ENCODE data around the gene ASB7. TPM values are rescaled to one million over a fixed set of nuclear protein-coding genes. Genes with fewer than 3 reads are reported as not detected.

Gene ASB7
- total and polyA plus RNA-seq, 7 donors = 2.3 to 6.9 (median 5.4) TPM

DNA sequence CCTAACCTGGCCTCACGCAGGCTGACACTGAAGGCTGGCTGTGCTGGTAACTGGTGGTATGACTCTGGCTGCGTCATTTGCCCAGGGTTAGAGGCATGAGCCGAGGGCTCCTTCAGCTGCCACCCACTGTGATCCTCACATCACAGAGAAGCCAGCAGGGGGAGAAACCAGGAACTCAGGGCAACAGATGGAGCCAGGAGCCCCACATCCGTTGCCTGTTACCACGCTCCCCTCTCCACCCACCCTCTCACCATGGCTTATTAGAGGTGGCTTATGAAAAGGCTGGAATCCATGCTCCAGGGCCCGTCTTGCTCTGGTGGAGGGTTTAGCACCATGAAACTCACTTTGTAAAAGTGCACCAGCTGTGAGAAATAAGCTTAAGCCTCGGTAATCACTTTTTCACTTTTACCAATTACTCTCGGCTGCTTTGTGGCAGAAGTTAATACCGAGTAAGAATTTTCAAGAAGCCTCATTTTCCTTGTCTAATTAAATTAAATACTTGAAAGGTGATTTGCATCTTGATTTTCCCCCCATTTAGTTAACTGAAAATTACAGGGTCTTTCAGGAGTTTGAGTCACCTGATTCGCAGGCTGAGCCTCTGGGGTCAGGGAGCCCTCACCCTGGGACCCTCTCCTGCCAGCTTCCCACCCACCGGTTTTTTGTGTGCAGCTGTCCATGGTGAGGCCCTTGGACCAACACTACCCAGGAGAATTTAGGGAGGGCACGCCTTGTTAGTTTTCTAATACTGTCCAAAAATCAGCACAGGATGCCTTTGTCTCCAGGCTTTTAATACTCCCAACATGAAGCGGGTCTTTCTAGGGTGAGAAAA, 60.9 kb downstream of the ASB7 start:
- H3K36me3 ChIP-seq (ENCODE audit: insufficient read depth in 1 of 2, low read depth in 1 of 2) = no peaks in the 10 kb centered on the region
- no peak overlapping the region for H3K27ac ChIP-seq
- TF ChIP-seq, protein P1, sequence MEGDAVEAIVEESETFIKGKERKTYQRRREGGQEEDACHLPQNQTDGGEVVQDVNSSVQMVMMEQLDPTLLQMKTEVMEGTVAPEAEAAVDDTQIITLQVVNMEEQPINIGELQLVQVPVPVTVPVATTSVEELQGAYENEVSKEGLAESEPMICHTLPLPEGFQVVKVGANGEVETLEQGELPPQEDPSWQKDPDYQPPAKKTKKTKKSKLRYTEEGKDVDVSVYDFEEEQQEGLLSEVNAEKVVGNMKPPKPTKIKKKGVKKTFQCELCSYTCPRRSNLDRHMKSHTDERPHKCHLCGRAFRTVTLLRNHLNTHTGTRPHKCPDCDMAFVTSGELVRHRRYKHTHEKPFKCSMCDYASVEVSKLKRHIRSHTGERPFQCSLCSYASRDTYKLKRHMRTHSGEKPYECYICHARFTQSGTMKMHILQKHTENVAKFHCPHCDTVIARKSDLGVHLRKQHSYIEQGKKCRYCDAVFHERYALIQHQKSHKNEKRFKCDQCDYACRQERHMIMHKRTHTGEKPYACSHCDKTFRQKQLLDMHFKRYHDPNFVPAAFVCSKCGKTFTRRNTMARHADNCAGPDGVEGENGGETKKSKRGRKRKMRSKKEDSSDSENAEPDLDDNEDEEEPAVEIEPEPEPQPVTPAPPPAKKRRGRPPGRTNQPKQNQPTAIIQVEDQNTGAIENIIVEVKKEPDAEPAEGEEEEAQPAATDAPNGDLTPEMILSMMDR (IDR thresholded peaks at IDR 0.05) = no peak
- intact Hi-C loops (cut with DNase I) = no loop called here
- H3K4me3 ChIP-seq = no peak overlapping the region
- H3K27me3 ChIP-seq (ENCODE audit: insufficient read depth in 3 of 3, low read length in 2 of 3) = peaks cover 0 to 16% (median 5%) of the 10 kb centered on the region in 3 donors
- peak in 2 of 4 donors; percentile 22 to 25 for ATAC-seq
- H3K9me3 ChIP-seq = no peaks in the 10 kb centered on the region
- no peak for DNase-seq
- H3K4me1 ChIP-seq = no peaks in the 10 kb centered on the region
- 38 to 42% (median 41%) methylated on average over 13 of the region's 13 CpGs for WGBS, 3 donors

DNA sequence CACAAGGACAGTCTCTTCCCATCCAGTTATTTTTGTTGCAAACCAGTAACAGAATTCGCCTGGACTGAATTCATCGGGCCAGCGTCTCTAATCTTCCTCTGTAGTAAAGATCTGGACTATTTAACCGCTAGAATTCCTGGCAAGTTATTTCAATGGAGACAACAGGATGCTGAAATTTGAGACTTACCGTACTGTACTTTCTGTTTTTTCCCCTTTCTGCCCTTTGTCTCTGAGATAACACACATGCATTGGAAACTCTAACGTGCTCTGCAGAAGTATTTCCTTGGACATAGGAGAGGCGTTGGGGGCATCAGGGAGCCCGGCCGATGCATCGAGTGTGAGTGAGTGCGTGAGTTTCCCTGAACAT, 61.5 kb downstream of the ASB7 start:
- TF ChIP-seq, protein P1 (IDR thresholded peaks at IDR 0.05) = no peak
- 11 to 15% (median 14%) methylated on average over 11 of the region's 11 CpGs for WGBS, 3 donors
- no peak overlapping the region for H3K27ac ChIP-seq

DNA sequence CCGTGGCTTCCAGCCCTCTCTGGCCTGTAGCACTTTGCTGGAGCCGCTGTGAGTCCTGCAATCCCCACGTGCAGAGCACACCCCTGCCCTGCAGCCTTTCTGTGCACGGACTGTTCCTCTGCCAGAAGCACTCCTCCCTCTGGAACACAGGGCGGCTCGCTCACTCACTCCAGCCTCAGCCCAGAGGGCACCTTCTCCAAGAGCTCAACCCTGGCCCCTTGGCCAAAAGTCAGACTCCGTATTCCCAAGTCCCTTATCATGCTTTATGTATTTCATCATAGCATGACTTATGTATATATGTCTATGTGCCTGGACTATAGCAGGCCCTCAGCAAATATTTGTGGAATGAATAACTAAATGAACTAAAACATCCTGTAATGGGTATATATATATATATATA, 63.2 kb downstream of the ASB7 start:
- TF ChIP-seq, protein P1 (IDR thresholded peaks at IDR 0.05) = no peak
- Histone ChIP-seq H3K4me3 (no peak overlapping the region), H3K4me1 (no peaks in the 10 kb centered on the region), H3K27ac (no peak overlapping the region), H3K9me3 (no peaks in the 10 kb centered on the region), H3K36me3 (ENCODE audit: insufficient read depth in 1 of 2, low read depth in 1 of 2) (no peaks in the 10 kb centered on the region), H3K27me3 (ENCODE audit: insufficient read depth in 3 of 3, low read length in 2 of 3) (peaks cover 0 to 16% (median 6%) of the 10 kb centered on the region in 3 donors)
- ATAC-seq (no peak), DNase-seq (no peak)
- 46 to 53% (median 48%) methylated on average over 7 of the region's 7 CpGs for WGBS, 3 donors
- intact Hi-C loops (cut with DNase I) = no loop called here

More for the DNA sequence above, 61.5 kb downstream of the ASB7 start:
- no peak overlapping the region for H3K4me3 ChIP-seq
- DNase-seq (no peak), ATAC-seq (no peak)
- H3K27me3 ChIP-seq (ENCODE audit: insufficient read depth in 3 of 3, low read length in 2 of 3) = peaks cover 0 to 16% (median 6%) of the 10 kb centered on the region in 3 donors
- H3K9me3 ChIP-seq = no peaks in the 10 kb centered on the region
- intact Hi-C loops (cut with DNase I) = no loop called here
- H3K36me3 ChIP-seq (ENCODE audit: insufficient read depth in 1 of 2, low read depth in 1 of 2) = no peaks in the 10 kb centered on the region
- no peaks in the 10 kb centered on the region for H3K4me1 ChIP-seq

DNA sequence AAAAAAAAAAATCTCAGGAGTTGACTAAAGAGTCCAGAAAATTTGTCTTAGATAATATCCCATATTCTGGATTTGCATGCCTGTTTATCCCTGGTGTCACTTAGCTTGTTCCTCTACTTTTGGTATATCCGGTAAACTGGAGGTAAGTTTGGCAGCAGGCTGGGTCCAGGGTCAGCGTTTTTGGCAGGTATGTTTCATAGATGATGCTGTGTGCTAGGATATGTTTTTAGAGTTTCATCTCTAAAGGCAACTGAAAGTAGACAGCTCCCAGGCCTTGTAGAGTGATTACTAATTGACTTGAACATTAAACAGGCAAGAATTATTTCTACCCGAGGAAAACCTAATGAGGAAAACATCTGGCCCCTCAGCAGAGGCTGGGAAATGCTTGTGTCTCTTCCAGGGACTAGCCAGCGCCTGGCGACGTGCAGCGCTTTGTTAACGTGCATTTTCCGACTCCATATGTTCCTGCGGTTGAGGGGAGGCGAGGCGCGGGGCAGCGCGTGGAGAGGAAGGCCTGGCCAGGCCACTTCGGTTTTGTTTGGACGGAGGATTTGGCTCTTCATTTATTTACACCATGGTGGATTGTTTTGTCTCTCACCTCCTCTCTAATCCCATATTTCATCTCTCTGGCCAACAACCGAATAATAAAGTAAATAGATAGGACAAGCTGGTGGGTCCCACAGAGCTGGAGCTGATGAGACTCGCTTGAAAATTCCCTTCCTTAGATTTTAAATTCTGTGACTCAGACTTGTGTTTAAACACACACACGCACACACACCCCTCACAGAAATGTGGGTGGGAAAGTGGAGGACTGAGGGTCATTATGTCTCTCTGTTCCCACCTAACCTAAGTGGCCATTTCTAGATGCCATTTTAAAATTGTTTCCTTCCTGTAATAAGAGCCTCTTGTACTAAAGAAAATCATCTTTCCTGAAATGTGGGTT, 65.3 kb downstream of the ASB7 start:
- Histone ChIP-seq H3K27me3 (ENCODE audit: insufficient read depth in 3 of 3, low read length in 2 of 3) (peaks cover 0 to 16% (median 6%) of the 10 kb centered on the region in 3 donors), H3K36me3 (ENCODE audit: insufficient read depth in 1 of 2, low read depth in 1 of 2) (no peaks in the 10 kb centered on the region), H3K4me3 (no peak overlapping the region), H3K4me1 (no peaks in the 10 kb centered on the region), H3K27ac (peak overlapping the region; percentile 21), H3K9me3 (no peaks in the 10 kb centered on the region)
- intact Hi-C loops (cut with DNase I) = no loop called here
- TF ChIP-seq, protein P1 (IDR thresholded peaks at IDR 0.05) = no peak
- ATAC-seq (no peak), DNase-seq (no peak)
- WGBS, 3 donors = 44 to 59% (median 53%) methylated on average over 20 of the region's 20 CpGs
